DOHH2 (cell line): Measurements from ENCODE around the gene DDHD1.

ENCODE experiments used
- H3F3A ChIP-seq: fragments of 200-600 bp; sonication (generic), shearing (Covaris generic); 2 replicates; pipeline ENCODE4 v1.6.0; 2016; ENCODE audit warnings: antibody characterized with exemption, mild to moderate bottlenecking; ENCODE audit not compliant: control insufficient read depth, insufficient read depth
- H3K27ac ChIP-seq: fragments of 200-600 bp; sonication (generic); 2 replicates; pipeline ENCODE4 v1.5.1; 2014; ENCODE audit warnings: low read depth, mild to moderate bottlenecking, low read length, moderate library complexity
- H3K27me3 ChIP-seq: fragments of 200-600 bp; sonication (generic); 2 replicates; pipeline ENCODE4 v1.6.1; 2014; ENCODE audit warnings: mild to moderate bottlenecking, low read length, mixed read lengths; ENCODE audit not compliant: control insufficient read depth
- H3K36me3 ChIP-seq: fragments of 200-600 bp; sonication (generic); 2 replicates; pipeline ENCODE4 v1.6.1; 2014; ENCODE audit warnings: mild to moderate bottlenecking, low read length, moderate library complexity, mixed read lengths; ENCODE audit not compliant: control insufficient read depth
- H3K4me1 ChIP-seq: fragments of 200-600 bp; sonication (generic); 2 replicates; pipeline ENCODE4 v1.6.1; 2014; ENCODE audit warnings: mild to moderate bottlenecking, low read length, mixed read lengths; ENCODE audit not compliant: control insufficient read depth
- H3K4me2 ChIP-seq: fragments of 200-600 bp; sonication (generic); 2 replicates; pipeline ENCODE4 v1.6.0; 2014; ENCODE audit warnings: mild to moderate bottlenecking, low read length, moderate library complexity
- H3K4me3 ChIP-seq: fragments of 200-600 bp; sonication (generic); 2 replicates; pipeline ENCODE4 v1.5.1; 2014; ENCODE audit warnings: mild to moderate bottlenecking, low read length, mixed read lengths
- H3K79me2 ChIP-seq: fragments of 200-600 bp; sonication (generic); 2 replicates; pipeline ENCODE4 v1.6.1; 2014; ENCODE audit warnings: mild to moderate bottlenecking, low read length, mixed read lengths; ENCODE audit not compliant: control insufficient read depth
- H3K9me2 ChIP-seq: fragments of 200-600 bp; sonication (generic); replicated peaks from 2 replicates; pipeline ENCODE4 v1.6.1; 2014; ENCODE audit warnings: mild to moderate bottlenecking, low read length, mixed read lengths; ENCODE audit not compliant: control insufficient read depth
- H3K9me3 ChIP-seq: fragments of 200-600 bp; sonication (generic); 2 replicates; pipeline ENCODE4 v1.6.1; 2014; ENCODE audit warnings: antibody characterized with exemption, low read length, mixed read lengths; ENCODE audit not compliant: control insufficient read depth, insufficient read depth
- H4K20me1 ChIP-seq: fragments of 200-600 bp; sonication (generic); 2 replicates; pipeline ENCODE4 v1.6.0; 2014; ENCODE audit warnings: low read depth, mild to moderate bottlenecking, antibody characterized with exemption, low read length, moderate library complexity; ENCODE audit not compliant: control insufficient read depth, insufficient read depth
- EZH2phosphoT487 ChIP-seq: fragments of 200-600 bp; sonication (generic); IDR thresholded peaks from 2 replicates; pipeline ENCODE4 v1.6.1; 2017; ENCODE audit warnings: borderline replicate concordance, mild to moderate bottlenecking, antibody characterized with exemption, low read length, moderate library complexity, mixed read lengths
- TF ChIP-seq, protein P1 (sequence below): fragments of 200-600 bp; sonication (generic); IDR thresholded peaks from one replicate; pipeline ENCODE4 v1.5.1; 2014; ENCODE audit warnings: antibody characterized with exemption, mild to moderate bottlenecking, low read depth, low read length; ENCODE audit not compliant: poor library complexity, severe bottlenecking

DDHD1 gene

DNA sequence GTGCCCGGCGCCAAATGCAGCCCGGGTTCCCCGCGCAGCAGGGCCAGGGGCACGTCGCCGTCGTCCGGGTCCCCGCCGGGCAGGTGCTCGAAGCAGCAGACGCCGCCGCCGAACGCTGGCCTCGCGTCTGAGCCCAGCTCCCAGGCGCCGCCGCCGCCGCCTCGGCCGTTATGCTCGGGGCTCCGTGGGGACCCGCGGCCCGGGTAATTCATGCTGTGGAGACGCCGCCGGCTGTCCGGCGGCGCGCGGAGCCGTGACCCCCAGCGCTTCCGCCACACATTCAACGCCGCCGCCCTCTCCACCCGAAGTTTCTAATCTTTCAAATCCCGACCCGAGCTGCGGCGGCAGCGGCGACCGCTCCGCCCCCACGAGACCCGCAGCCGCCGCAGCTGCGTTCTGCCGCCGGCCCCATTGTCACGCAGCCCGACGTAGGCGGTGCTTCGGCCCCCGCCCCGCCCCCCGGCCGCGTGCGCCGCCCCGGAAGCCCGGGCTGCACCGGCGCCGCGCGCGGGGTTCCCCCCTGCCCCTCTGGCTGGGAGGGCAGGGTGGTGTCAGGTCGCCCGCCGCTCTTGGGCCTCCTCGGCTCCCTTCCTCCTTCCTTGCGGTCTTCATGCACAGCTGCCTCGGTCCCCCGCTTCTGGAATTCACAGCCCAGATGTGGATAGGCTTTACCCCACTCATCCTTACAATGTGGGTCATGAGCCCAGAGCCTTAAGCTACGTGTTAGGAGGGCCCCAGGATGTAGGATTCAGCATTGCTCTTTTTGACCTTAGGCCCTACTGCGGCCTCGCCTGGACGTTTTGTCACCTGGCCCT is at the start of gene DDHD1:
Gene DDHD1, minus strand, starts transcription at position 437 of the 815 bp plus-strand sequence. Its CDS starts 225 bp downstream, at position 212.
- Histone ChIP-seq H3K36me3 (peaks cover 14% of the 10 kb centered on the region; the same call in 1 of the 2 replicates), H3K9me2 (no peaks in the 10 kb centered on the region), H4K20me1 (peaks cover 24% of the 10 kb centered on the region), H3F3A (peaks cover 8% of the 10 kb centered on the region; the same call in 1 of the 2 replicates), H3K27me3 (no peaks in the 10 kb centered on the region), H3K9me3 (no peaks in the 10 kb centered on the region), H3K4me3 (peak within 1 kb of the TSS; percentile 94), H3K4me1 (peaks cover 37% of the 10 kb centered on the region), H3K4me2 (peak within 1 kb of the TSS; percentile 85), H3K79me2 (peaks cover 48% of the 10 kb centered on the region), H3K27ac (peak within 1 kb of the TSS; percentile 75)
- TF ChIP-seq, protein P1, sequence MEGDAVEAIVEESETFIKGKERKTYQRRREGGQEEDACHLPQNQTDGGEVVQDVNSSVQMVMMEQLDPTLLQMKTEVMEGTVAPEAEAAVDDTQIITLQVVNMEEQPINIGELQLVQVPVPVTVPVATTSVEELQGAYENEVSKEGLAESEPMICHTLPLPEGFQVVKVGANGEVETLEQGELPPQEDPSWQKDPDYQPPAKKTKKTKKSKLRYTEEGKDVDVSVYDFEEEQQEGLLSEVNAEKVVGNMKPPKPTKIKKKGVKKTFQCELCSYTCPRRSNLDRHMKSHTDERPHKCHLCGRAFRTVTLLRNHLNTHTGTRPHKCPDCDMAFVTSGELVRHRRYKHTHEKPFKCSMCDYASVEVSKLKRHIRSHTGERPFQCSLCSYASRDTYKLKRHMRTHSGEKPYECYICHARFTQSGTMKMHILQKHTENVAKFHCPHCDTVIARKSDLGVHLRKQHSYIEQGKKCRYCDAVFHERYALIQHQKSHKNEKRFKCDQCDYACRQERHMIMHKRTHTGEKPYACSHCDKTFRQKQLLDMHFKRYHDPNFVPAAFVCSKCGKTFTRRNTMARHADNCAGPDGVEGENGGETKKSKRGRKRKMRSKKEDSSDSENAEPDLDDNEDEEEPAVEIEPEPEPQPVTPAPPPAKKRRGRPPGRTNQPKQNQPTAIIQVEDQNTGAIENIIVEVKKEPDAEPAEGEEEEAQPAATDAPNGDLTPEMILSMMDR: no peak
- no peak for TF ChIP-seq EZH2phosphoT487

DNA sequence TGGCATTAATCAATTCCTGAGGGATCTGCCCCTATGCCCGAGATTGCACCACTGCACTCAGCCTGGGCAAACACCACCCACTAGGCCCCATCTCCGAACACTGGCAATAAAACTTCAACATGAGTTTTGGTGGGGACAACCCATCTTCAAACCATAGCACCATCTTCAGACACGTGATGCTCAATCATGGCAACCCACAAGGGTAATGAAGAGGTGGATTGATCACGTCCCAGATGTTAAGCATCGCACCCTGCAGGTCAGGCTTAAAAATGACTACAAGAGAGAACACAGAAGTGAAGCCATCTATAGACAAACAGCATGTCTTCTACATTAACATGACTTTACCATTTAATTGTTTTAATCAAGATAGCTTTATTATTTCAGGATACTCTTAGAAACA is 42.8 kb upstream of the DDHD1 start:
- H3K27me3 ChIP-seq: no peaks in the 10 kb centered on the region; the same call in 1 of the 2 replicates
- TF ChIP-seq EZH2phosphoT487: no peak
- H3K36me3 ChIP-seq: no peaks in the 10 kb centered on the region
- H4K20me1 ChIP-seq: no peaks in the 10 kb centered on the region
- no peaks in the 10 kb centered on the region for H3K9me2 ChIP-seq
- H3K27ac ChIP-seq: no peak overlapping the region
- no peaks in the 10 kb centered on the region for H3K4me1 ChIP-seq
- H3F3A ChIP-seq: no peaks in the 10 kb centered on the region
- H3K79me2 ChIP-seq: no peaks in the 10 kb centered on the region
- no peak overlapping the region for H3K4me3 ChIP-seq
- no peak overlapping the region for H3K4me2 ChIP-seq
- H3K9me3 ChIP-seq: no peaks in the 10 kb centered on the region

DNA sequence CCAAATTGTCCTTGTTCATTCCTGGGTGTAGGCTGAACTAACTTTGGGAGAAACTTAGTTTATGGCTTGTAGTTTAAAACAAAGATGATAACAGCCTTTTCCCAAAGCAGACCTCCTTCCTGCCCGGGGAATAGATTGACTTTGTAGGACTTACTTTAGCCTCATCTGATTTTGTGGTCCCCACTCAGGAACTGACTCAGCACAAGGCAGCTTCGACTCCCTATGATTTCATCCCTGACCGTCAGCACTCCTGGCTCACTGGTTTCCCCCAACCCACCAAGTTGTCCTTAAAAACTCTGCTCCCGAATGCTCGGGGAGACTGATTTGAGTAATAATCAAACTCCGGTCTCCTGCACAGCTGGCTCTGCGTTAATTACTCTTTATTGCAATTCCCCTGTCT is 40.1 kb upstream of the DDHD1 start:
- H3K4me2 ChIP-seq: no peak overlapping the region
- no peaks in the 10 kb centered on the region for H3K4me1 ChIP-seq
- no peaks in the 10 kb centered on the region for H3K9me3 ChIP-seq
- no peaks in the 10 kb centered on the region for H3K79me2 ChIP-seq
- no peaks in the 10 kb centered on the region for H3K36me3 ChIP-seq
- H3K27me3 ChIP-seq: no peaks in the 10 kb centered on the region
- H3K27ac ChIP-seq: no peak overlapping the region
- no peaks in the 10 kb centered on the region for H3F3A ChIP-seq
- no peaks in the 10 kb centered on the region for H4K20me1 ChIP-seq
- TF ChIP-seq, protein P1: no peak
- TF ChIP-seq EZH2phosphoT487: no peak
- H3K4me3 ChIP-seq: no peak overlapping the region
- no peaks in the 10 kb centered on the region for H3K9me2 ChIP-seq
